ENCODE results near the gene SUCLG1.
"Not testable (repeated sequence)": the region's sequence is repeated elsewhere in the genome, so short reads cannot be mapped to it uniquely, and the experiment has no call there.

SUCLG1 gene

DNA sequence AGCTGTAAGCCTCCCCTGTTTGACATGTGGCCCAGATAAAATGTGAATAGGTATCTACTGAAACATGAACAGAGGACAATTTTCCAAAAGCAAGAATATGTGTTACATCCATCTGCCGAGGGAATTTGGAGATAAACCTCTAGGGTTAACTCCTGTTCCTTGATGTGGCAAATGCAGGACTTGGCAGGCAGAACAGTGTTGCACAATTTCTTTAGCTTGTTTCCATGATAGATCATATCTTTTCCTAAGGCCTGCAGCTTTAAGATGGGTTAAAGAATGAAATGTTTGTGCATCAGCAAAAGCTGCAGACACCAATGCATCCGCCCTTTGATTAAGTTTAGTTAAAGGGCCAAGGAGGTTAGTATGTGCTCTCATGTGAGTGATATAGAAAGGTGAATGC lies 13.3 kb upstream of the SUCLG1 start:
- DNase-seq (ENCODE audit: low read depth, low spot score); H3K27ac ChIP-seq: not testable (repeated sequence)

DNA sequence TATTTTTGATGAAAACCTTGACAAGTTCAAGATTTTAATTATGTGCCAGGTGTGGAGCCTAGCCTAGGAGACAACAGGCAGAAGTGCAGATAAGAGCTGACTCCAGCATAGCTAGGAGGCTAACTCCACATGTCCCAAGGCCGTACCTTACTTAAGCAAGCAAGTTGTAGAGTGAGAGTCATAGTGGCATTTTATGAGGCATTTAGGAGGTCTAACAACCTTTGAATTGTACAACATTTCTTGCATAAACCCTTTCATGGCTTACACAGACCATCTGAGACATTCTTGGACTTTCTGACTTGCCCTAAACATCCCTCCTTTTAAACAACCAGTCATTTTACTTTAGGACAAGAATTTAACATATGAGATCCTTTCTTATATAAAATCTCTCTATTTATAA lies 8.3 kb upstream of the SUCLG1 start:
- no peak for DNase-seq (ENCODE audit: low read depth, low spot score)
- H3K27ac ChIP-seq: no peak overlapping the region

DNA sequence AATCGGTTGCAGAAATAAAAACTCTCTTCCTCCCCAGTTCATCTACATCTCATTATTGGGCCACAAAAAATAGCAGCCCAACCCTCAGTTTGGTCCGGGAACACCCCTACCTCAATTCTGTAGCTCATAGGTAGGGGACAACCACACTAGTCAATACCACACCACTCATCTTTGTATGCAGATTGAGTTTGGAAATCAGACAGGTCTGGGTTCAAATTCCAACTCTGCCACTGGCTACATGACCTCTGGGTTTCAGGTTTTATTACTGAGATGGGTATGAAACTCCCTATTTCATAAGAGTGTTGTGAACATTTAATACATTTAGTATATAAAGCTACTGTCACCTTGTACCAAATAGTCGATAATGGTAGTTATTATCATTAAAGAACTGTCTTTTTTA lies 2.2 kb upstream of the SUCLG1 start:
- H3K27ac ChIP-seq: no peak overlapping the region
- no peak for DNase-seq (ENCODE audit: low read depth, low spot score)

DNA sequence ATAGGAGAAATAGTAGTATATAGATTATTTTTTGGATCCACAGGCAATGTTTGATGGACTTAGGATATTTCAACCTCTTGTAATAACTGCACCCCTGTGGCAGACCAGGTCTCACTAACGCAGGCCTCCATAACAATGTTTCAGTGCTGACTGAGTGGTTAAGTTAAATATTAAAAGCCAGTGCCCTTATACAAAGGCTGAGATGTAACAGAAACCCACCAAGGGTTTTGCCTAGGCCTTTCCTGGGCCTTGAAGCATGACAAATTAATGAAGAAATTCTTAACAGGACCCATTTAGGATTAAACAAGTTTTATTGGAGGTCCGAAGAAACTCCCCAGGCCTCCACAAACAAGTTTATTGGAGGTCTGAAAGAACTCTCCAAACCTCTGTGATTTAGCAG lies 1.6 kb upstream of the SUCLG1 start:
- DNase-seq (ENCODE audit: low read depth, low spot score): no peak
- no peak overlapping the region for H3K27ac ChIP-seq

DNA sequence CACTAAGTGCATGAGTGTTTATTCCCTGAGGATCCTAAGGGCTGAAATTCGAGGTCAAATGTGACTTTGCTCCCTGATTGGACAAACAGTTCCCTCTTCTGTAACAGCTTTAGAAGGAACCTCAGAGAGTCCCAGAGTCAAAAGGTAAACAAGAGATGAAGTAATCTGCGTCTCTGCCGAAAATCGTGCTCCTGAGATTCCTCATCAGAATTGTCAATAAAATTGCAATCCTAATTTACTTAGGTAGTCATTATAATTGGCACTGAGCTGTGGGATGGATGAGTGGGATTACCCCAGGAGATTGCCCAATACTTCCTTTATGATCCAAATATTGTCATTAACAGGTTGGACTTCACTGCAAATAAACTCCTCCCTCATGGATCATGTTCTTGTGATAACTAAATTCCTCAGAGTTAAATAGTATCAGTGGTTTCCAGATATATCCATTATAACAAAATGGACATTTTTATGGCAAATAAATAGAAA lies 907 bp upstream of the SUCLG1 start:
- DNase-seq (ENCODE audit: low read depth, low spot score): no peak
- H3K27ac ChIP-seq: peak overlapping the region; percentile 57

DNA sequence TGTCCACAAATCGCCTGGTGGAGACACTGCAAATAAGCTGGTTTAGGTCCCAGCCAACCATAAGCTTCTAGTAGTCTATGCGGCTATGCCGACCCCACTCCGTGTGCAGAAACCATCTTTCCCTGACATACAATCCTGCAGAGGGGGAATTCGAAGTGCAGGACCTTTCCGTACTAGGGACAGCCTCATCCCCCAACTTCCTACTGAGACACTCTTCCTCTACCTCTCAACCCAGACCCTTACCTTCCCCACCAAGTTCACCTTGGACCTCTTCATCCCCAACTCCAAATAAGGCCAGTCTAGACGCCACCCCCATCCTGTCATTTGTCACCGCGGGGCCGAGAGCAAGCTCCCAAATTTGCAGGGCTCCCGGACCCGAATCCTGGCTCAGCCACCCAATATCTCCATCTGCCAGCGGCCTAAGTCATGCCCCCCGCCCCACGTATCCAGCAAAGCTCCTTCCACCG lies 496 bp downstream of the SUCLG1 start:
- DNase-seq (ENCODE audit: low read depth, low spot score): no peak
- peak overlapping the region; percentile 57 for H3K27ac ChIP-seq

DNA sequence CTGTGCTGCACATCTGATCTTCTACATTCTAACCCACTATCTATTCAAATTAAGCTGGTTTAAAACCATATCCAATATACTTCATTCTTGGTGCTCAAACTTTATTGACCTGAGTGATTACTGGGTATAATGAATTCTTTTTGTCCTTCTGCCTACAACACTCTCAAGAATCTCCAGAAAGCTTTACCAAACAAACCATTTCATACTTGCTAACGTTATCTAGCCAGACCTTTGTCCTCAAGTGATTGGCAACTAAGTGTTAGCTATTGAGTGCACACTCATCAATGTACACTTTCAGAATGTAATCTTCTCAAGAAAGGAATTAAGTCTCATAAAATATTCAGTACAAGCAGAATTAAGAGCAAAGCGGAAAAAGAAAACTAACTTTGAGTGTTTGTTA lies 1.4 kb downstream of the SUCLG1 start:
- no peak overlapping the region for H3K27ac ChIP-seq
- no peak for DNase-seq (ENCODE audit: low read depth, low spot score)

DNA sequence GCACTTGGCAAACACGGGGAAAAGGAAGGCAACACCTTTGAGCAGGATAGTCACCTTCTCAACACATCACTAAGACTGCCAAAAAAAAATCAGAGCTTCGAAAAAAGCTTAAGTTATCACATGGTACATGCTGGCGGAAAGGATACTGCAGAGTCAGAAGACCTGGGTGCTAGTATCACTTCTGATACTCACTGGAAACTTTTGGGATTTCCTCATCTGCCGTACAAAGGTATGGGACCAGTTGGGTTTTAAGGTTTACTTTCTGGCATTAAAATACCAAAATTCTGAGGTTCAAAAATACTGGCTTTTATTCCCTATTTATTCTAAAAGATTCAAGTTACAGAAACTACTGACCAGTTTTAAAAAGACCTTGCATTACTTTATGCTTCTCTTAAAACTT lies 2.9 kb downstream of the SUCLG1 start:
- no peak for DNase-seq (ENCODE audit: low read depth, low spot score)
- no peak overlapping the region for H3K27ac ChIP-seq

DNA sequence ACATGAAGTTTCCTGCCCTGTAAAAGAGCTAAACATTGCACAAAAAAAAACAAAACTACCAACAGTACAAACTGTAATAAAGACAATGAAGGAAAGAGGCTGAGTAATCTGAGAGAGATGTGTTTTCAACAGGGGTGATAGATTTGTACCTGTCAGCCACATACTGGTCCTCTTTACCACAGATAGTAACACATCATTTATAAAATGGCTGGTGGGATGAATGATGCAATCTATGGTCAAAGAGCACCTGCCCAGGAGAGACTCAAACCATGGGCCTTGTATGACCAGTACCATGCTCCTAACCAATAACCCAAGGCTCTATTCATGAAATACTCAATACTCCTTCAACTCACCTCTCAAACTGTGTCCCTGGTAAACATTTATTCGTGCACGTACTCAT lies 4.5 kb downstream of the SUCLG1 start:
- DNase-seq (ENCODE audit: low read depth, low spot score): no peak
- H3K27ac ChIP-seq: no peak overlapping the region

DNA sequence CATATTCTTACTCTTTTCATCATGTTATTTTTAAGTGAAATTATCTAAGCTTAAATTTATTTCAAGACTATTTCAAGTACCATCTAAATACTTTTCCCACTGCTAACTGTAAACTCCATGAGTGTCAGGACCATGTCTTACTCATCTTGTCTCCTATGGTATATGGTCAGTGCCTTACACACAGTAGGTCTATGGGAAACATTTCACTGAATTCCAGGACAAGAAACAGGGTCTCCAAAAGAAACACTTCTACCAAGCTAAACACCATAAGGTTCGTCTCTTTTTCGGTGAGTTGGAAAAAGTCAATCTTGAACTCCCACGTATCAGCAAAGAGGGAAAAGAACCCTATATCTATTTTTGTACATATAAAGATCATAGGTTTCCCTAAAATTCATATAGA lies 6.5 kb downstream of the SUCLG1 start:
- no peak overlapping the region for H3K27ac ChIP-seq
- no peak for DNase-seq (ENCODE audit: low read depth, low spot score)

DNA sequence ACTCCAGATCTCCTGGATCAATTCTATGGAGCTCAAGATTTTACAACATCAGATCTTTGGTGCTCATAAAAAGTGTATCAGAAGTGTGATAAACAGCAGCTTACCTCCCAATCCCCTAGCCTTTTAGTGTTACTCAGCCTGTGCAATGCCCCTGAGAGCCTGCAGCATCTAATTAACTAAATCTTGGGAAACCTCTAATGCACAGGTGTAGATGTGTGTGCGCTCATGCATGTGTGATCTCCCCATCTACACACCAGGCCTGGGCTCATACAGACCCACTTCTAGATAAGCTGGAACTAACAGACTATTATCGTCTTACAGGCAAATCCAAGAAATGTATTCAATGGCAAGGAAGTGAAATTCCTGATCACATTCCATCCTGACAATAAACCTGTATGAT lies 7.5 kb downstream of the SUCLG1 start:
- H3K27ac ChIP-seq: no peak overlapping the region
- DNase-seq (ENCODE audit: low read depth, low spot score): no peak

DNA sequence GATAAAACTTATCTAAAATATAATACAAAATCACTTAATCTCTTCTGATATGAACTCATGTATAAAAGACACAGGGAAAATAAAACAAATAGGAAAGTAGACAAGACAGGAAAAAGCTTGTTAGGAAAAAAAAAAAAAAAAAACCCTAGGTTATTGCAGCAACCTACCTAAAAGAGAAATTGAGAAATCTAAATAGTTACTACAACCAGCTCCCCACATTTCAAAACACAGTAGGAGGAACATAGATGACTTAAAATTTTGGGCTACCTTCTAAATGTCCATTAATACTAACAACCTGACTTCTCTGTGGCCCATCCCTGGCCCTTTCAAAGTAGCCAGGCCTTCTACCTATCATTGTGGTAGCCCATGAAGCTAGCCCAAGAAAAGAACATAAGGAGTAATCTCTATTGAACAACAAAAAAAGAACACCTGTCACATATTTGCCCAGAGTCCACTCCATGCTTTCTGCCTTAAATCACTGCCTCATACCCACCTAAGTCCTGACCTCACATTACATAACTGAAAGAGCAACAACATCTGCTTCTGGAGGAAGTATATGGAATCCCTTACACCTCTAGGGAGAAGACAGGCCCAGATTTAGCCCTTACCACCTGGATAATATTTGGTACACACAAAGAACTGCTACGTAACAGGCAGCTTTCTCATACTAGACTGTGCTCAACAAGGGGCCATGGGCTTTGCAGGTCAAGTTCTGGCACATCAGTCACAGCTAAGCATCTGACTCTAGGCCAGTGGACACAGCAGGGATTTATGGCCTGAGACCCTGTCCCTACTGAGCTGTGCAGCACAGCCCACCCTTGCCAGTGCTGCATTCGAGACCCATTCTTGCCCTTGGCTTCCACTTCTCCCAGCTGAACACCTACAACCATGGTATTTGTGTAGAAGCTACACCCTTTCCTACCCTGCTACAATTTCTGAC lies 8.5 kb downstream of the SUCLG1 start:
- DNase-seq (ENCODE audit: low read depth, low spot score): no peak
- no peak overlapping the region for H3K27ac ChIP-seq

DNA sequence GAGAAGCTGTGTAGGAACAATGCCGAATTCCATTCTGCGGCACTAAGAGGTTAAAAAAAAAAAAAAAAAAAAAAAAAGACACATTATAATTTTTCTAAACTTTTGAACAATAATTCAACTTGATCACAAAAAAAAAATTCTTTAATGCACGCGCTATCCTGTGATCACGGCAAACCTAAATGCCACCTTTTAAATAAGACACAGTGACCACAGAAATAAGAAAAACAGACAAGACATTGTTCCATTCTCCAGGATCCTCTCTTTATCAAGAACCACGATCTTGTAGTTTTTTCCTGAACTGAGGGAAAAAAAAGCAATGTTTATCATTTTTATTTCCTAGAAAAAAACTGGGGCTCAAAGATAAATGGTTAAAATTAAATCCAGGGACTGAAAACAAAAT lies 9.4 kb downstream of the SUCLG1 start:
- no peak for DNase-seq (ENCODE audit: low read depth, low spot score)
- H3K27ac ChIP-seq: no peak overlapping the region

DNA sequence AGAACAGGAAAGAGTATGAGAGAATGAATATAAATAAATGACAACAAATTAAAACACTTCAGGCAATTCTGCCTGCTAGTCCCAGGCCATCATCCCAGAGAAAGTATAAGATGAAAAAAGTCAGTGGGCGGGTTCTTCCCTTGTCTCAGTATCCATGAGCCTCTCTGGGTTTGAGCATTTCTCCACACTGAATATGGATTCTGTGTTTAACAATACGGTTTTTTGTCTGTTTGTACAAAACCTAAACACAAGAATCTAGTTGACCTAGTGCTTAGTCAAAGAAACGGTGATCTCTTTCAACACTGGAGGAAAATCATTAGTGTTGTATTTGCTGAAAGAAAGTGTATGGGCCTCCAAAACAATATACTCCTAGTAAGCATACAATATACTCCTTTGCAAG lies 10.0 kb downstream of the SUCLG1 start:
- no peak overlapping the region for H3K27ac ChIP-seq
- no peak for DNase-seq (ENCODE audit: low read depth, low spot score)

DNA sequence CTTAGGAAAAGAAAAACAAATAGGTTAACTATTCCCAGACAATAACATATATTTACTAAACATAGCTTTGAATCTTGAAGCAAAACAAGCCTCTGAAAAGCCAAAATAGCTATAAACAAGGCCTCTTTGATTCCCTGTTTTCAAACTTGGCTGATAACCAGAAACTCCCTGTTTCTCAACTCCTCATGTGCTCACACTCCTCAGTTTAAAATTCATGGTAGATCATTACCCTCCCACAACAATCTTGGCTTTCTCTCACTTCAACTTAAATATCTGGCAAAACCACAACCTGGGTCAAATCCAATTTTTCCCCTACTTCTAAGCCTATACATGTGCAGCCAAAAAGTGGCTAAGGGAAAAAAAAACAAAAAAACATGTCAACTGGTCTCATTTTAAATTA lies 15.6 kb downstream of the SUCLG1 start:
- no peak for DNase-seq (ENCODE audit: low read depth, low spot score)

DNA sequence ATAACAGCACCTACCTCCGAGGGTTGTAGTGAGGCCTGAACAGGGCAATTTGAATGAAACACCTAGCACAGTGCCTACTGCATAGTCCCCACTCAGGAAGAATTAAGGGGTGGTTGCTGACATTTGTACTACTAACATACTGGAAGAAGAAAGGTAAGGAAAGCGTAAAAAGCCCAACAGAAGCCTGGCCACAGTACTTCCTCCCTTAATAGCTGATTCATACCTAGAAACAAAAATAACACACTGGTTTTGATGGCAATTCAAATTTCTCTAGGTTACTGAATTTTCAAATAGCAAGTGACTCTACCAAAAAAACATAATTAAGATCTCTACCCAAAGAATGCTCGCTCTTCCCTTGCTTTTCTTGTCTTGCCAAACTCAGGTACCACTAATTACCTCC lies 16.2 kb downstream of the SUCLG1 start:
- H3K27ac ChIP-seq: no peak overlapping the region
- no peak for DNase-seq (ENCODE audit: low read depth, low spot score)

More for the DNA sequence above, 15.6 kb downstream of the SUCLG1 start:
- no peak overlapping the region for H3K27ac ChIP-seq

DNA sequence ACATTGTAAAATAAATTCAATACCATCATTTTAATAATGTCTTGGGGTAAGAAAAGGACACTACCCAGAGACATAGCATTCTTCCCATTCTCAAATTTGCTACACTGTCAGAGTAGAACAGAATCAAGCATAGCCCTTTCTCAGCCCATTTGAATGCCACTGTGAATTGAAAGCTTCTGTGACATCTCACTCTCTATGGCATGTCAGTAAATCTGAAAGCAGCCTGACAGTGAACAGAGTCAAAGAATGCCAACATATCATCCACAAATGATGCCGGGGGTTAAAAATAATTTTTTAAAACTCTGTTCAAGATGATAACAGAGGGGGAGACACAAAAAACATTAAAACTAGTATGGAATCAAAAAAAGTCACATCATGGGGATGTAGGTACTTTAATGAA lies 17.6 kb downstream of the SUCLG1 start:
- no peak for DNase-seq (ENCODE audit: low read depth, low spot score)
- no peak overlapping the region for H3K27ac ChIP-seq

DNA sequence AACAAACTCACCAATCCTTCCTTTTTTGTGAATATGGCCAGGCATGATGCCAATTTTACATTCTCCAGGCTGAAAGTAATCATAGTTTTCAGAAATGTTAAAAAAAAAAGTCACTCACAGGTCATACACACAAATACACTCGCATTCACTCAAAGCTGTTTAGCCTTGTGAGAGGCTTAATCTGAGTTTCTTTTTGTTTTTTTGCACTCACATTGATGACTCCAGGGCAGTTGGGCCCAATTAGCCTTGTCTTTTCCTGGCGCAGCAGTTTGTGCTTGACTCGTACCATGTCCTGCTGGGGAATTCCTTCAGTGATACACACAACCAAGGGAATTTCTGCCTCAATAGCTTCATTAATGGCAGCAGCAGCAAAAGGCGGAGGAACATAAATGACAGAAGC lies 18.0 kb downstream of the SUCLG1 start:
- H3K27ac ChIP-seq: no peak overlapping the region
- no peak for DNase-seq (ENCODE audit: low read depth, low spot score)

DNA sequence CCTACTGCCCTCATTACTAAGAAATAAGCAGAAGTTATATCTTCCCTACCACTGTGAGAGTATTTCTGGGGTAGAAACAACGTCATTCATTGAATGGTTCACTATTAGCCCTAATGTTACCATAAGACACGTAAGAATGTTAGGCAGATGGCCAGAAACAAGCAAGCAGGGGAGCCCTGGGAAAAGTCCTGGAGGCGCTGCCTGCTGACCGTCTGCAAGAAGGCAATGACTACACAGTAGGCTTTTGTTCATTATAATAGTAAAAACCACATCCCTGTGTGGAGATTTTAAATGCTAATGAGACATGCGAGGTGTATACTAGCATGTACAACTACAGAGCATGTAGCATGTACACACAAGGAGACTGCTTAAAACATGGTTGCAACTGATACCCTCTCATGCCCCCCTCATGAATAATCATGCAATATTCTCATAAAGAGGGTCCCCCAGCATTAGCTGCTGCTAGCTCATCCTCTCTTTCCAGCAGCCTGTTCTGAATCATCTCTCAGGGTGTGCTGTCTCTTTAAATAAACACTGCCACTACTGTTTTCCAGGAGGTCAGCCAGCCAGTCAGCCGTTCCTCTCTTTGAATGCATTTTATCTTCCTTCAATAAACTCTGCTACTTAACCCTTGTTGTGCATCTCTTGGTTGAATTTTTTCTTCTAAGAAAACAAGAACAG lies 23.6 kb downstream of the SUCLG1 start:
- H3K27ac ChIP-seq: no peak overlapping the region
- DNase-seq (ENCODE audit: low read depth, low spot score): no peak

DNA sequence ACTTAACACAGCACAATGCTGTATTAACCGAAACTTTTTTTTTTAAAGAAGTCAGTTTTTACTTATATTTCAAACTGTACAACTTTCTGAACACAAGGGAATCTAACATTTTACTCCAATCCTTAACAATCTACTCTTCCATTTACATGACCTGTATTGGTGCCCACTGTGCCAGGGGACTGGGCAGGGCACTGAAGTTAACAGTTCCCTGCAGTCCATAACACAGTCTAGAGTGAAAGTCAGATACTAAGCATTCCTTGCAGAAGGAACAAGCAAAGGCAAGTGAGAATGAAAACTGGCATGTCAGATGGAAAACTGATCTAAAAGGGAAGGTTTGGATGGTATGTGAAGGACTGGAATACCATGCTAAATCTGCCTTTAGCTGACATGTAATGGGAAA lies 29.8 kb downstream of the SUCLG1 start:
- H3K27ac ChIP-seq: no peak overlapping the region
- DNase-seq (ENCODE audit: low read depth, low spot score): no peak

Measured in epithelial cell of prostate (primary cell).